ENCODE measurements around the gene ACOT7. TPM values are rescaled to one million over a fixed set of nuclear protein-coding genes. Genes with fewer than 3 reads are reported as not detected.

Gene ACOT7
- total and polyA plus RNA-seq, 7 donors = 2.3 to 12.4 (median 4.1) TPM

- 7 to 11% (median 10%) methylated on average over 40 to 96 of the region's 96 CpGs for WGBS, 3 donors
- H3K9me3 ChIP-seq = no peaks in the 10 kb centered on the region
- ATAC-seq = peak in 1 of 4 donors; percentile 19
- DNase-seq = peak; percentile 53 to 69
- intact Hi-C loops (cut with DNase I) = loop anchor here in 1 of 2 donors (2.0 to 5.0 kb wide), 2 partner anchors 94 to 158 kb away; no protein-coding TSS in a partner anchor
- peaks cover 0 to 66% (median 15%) of the 10 kb centered on the region in 3 donors for H3K27me3 ChIP-seq (ENCODE audit: insufficient read depth in 3 of 3, low read length in 2 of 3)
- no peak overlapping the region for H3K27ac ChIP-seq
- H3K4me3 ChIP-seq = no peak overlapping the region
- no peak for TF ChIP-seq CTCF (IDR thresholded peaks at IDR 0.05)
- no peaks in the 10 kb centered on the region for H3K4me1 ChIP-seq
- no peaks in the 10 kb centered on the region for H3K36me3 ChIP-seq (ENCODE audit: insufficient read depth in 1 of 2, low read depth in 1 of 2)
Measured at GRCh38 chr1:6248932-6249738, 144.4 kb downstream of the ACOT7 start.

- Histone ChIP-seq H3K27ac (no peak overlapping the region), H3K36me3 (ENCODE audit: insufficient read depth in 1 of 2, low read depth in 1 of 2) (no peaks in the 10 kb centered on the region), H3K9me3 (no peaks in the 10 kb centered on the region), H3K4me3 (no peak overlapping the region), H3K4me1 (no peaks in the 10 kb centered on the region), H3K27me3 (ENCODE audit: insufficient read depth in 3 of 3, low read length in 2 of 3) (peaks cover 0 to 74% (median 20%) of the 10 kb centered on the region in 3 donors)
- no peak for ATAC-seq
- no peak for TF ChIP-seq CTCF (IDR thresholded peaks at IDR 0.05)
- intact Hi-C loops (cut with DNase I) = loop anchor here in 1 of 2 donors (2.0 to 5.0 kb wide), 2 partner anchors 95 to 159 kb away; no protein-coding TSS in a partner anchor
- peak in 1 of 2 donors; percentile 46 for DNase-seq
- WGBS, 3 donors = 59 to 77% (median 74%) methylated on average over 14 of the region's 14 CpGs
Measured at GRCh38 chr1:6248161-6248776, 145.3 kb downstream of the ACOT7 start.

GRCh38 chr1:6247651-6248050 lies 145.9 kb downstream of the ACOT7 start:
- 70 to 85% (median 71%) methylated on average over 5 of the region's 5 CpGs for WGBS, 3 donors
- TF ChIP-seq CTCF (IDR thresholded peaks at IDR 0.05) = no peak
- intact Hi-C loops (cut with DNase I) = loop anchor here (2.0 to 5.0 kb wide), 3 partner anchors 95 to 160 kb away; no protein-coding TSS in a partner anchor
- no peaks in the 10 kb centered on the region for H3K9me3 ChIP-seq
- DNase-seq = peak in 1 of 2 donors; percentile 32
- no peaks in the 10 kb centered on the region for H3K4me1 ChIP-seq
- ATAC-seq = no peak
- no peaks in the 10 kb centered on the region for H3K36me3 ChIP-seq (ENCODE audit: insufficient read depth in 1 of 2, low read depth in 1 of 2)
- peaks cover 0 to 81% (median 21%) of the 10 kb centered on the region in 3 donors for H3K27me3 ChIP-seq (ENCODE audit: insufficient read depth in 3 of 3, low read length in 2 of 3)
- H3K4me3 ChIP-seq = no peak overlapping the region
- H3K27ac ChIP-seq = no peak overlapping the region

- 4 to 5% (median 5%) methylated on average over 29 to 30 of the region's 30 CpGs for WGBS, 3 donors
- intact Hi-C loops (cut with DNase I) = loop anchor here (2.0 to 5.0 kb wide), 3 partner anchors 96 to 161 kb away; no protein-coding TSS in a partner anchor
- peak; percentile 94 for TF ChIP-seq CTCF (IDR thresholded peaks at IDR 0.05)
- ATAC-seq = peak; percentile 61 to 88 (median 78)
- H3K4me1 ChIP-seq = peaks cover 5% of the 10 kb centered on the region
- peaks cover 0 to 89% (median 22%) of the 10 kb centered on the region in 3 donors for H3K27me3 ChIP-seq (ENCODE audit: insufficient read depth in 3 of 3, low read length in 2 of 3)
- H3K4me3 ChIP-seq = no peak overlapping the region
- H3K27ac ChIP-seq = no peak overlapping the region
- no peaks in the 10 kb centered on the region for H3K9me3 ChIP-seq
- H3K36me3 ChIP-seq (ENCODE audit: insufficient read depth in 1 of 2, low read depth in 1 of 2) = no peaks in the 10 kb centered on the region
- DNase-seq = peak; percentile 85 to 90
Measured at GRCh38 chr1:6246497-6247467, 146.8 kb downstream of the ACOT7 start.

All from psoas muscle (tissue), 8 donors.